GM13976 (cell line): Measurements from ENCODE around the gene LEMD3.

Experiments
- DNase-seq: peaks from one replicate; pipeline ENCODE4 v3.0.0; 2012; ENCODE audit warnings: low spot score
- CTCF ChIP-seq: IDR thresholded peaks from 2 replicates; pipeline ENCODE4 v1.5.1; 2012; ENCODE audit warnings: borderline replicate concordance, mild to moderate bottlenecking; ENCODE audit not compliant: insufficient read depth; ENCODE audit errors: extremely low read depth, missing control alignments, control extremely low read depth
- in situ Hi-C: fragments of 300-500 bp; cut with MboI; formaldehyde crosslinking; loops from one replicate; pipeline ENCODE4 v1.12.0; 2022; ENCODE audit warnings: low sequenced_read_pairs, mixed read lengths, inconsistent platforms; ENCODE audit not compliant: unreplicated experiment

LEMD3 gene

GRCh38 chr12:65147312-65147905 is 22.0 kb upstream of the LEMD3 start:
- in situ Hi-C loops: no loop called here
- no peak for TF ChIP-seq CTCF
- DNase-seq: no peak

DNA sequence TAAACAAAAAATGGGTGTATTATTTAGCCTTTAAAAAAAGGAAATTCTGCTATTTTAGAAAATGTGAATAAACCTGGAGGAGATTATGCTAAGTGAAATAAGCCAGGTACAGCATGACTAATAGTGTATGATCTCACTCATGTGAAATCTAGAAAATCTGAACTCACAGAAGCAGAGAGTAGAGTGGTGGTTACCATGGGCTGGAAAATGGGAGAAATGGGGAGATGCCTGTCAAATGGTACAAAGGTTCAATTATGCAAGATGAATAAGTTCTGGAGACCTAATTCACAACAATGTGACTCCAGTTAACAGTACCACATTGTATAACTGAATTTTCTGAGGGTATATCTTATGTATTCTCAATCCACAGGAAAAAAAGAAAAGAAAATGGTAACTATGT is 17.4 kb upstream of the LEMD3 start:
- TF ChIP-seq CTCF: no peak
- no peak for DNase-seq
- in situ Hi-C loops: no loop called here

GRCh38 chr12:65152596-65152995 is 16.8 kb upstream of the LEMD3 start:
- no peak for TF ChIP-seq CTCF
- in situ Hi-C loops: no loop called here
- no peak for DNase-seq

- TF ChIP-seq CTCF: no peak
- no peak for DNase-seq
- in situ Hi-C loops: no loop called here
These were observed 13.6 kb upstream of the LEMD3 start for GRCh38 chr12:65155784-65156183.

DNA sequence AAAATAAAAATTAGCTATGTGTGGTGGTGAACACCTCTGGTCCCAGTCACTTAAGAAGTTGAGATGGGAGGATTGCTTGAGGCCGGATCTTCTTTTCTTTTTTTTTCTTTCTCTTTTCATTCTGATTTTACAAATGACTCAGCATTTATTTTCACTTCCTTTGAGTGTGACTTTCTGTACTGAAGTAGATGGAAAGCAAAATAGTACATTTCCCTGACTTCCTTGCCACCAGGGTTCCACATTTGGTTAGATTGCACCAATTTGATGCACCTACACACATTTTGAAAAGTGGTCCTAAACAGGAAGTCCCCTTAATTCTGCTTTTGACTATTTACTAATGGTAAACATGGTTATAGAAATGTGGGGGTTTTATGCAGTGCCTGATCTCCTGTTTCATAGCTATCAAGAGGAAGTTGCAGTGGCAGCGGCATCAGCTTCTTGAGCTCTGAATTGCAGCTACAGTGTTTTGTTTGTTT is 13.0 kb upstream of the LEMD3 start:
- DNase-seq: peak; percentile 52
- in situ Hi-C loops: no loop called here
- no peak for TF ChIP-seq CTCF

DNA sequence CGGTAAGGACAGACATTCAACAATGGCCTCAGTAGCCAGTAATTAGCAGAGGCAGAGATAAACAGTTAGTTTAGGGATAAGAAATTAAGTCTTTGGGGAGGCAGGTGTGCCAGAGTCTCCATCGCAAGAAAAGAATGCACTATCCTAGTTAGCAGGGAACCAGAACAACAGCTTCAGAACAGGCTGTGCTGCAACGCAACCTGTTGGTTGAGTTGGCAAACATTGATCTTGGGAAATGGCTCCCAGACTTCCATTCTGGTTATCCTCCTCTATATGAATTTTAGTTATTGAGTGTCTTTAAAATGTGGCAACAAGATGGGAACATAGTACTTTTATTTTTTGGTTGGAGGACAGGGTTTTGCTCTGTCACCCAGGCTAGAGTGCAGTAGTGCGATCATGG is 12.3 kb upstream of the LEMD3 start:
- no peak for TF ChIP-seq CTCF
- in situ Hi-C loops: no loop called here
- DNase-seq: no peak
